Endothelial cell of umbilical vein (primary cell): Measurements from ENCODE around the gene RPL34. TPM values are rescaled to one million over a fixed set of nuclear protein-coding genes. Genes with fewer than 3 reads are reported as not detected.

Source experiments
- BruUV-seq: library from RNA; stranded (reverse); fragments of 400-500 nt; replicated peaks from 2 replicates; lab custom pipeline; 2021; lab: Mats Ljungman, UMichigan
- CTCF ChIA-PET: fragments of 300-600, 350-600 bp; sonication (Branson Sonifier 250); formaldehyde crosslinking; loops from one replicate; lab custom pipeline; 2021; ENCODE audit warnings: antibody characterized with exemption, inconsistent platforms; lab: Charles Lee
- POLR2A ChIA-PET: fragments of 300-600, 350-600 bp; sonication (Branson Sonifier 250); formaldehyde crosslinking; loops from one replicate; lab custom pipeline; 2021; ENCODE audit warnings: antibody characterized with exemption, inconsistent platforms; lab: Charles Lee
- DNase-seq: peaks from one replicate; pipeline ENCODE4 v3.0.0-alpha.2; 2011; ENCODE audit warnings: low read depth, low spot score
- FAIRE-seq: peaks from 2 replicates; lab custom pipeline; 2011; peaks lifted over from hg19 to GRCh38; lab: Jason Lieb, UNC
- H2AFZ ChIP-seq: 2 replicates; pipeline ENCODE4 v1.6.0; 2012; ENCODE audit warnings: low read depth, low read length, control low read depth, inconsistent platforms
- H3K27ac ChIP-seq: 2 replicates; pipeline ENCODE4 v1.5.1; 2011; ENCODE audit warnings: low read depth, mild to moderate bottlenecking, control low read depth, low read length, moderate library complexity; ENCODE audit not compliant: insufficient read depth
- H3K27me3 ChIP-seq, 2 experiments: 2 replicates each; pipeline versions ENCODE4 v1.6.0 to v1.6.1; 2011; ENCODE audit warnings: low read length in 2 of 2, mixed read lengths in 1 of 2; ENCODE audit not compliant: control insufficient read depth in 2 of 2, insufficient read depth in 2 of 2
- H3K36me3 ChIP-seq, 2 experiments: 2 replicates in 1 of 2; 3 replicates in 1 of 2; pipeline ENCODE4 v1.5.1; 2011; ENCODE audit warnings: low read length in 2 of 2, mild to moderate bottlenecking in 1 of 2, moderate library complexity in 1 of 2; ENCODE audit not compliant: control insufficient read depth in 2 of 2, insufficient read depth in 2 of 2; ENCODE audit errors: extremely low read depth in 1 of 2
- H3K4me1 ChIP-seq: 3 replicates; pipeline ENCODE4 v1.5.1; 2011; ENCODE audit warnings: mild to moderate bottlenecking, low read length; ENCODE audit not compliant: control insufficient read depth, insufficient read depth; ENCODE audit errors: extremely low read depth
- H3K4me2 ChIP-seq: 2 replicates; pipeline ENCODE4 v1.6.1; 2011; ENCODE audit warnings: low read length, control low read depth, mixed read lengths; ENCODE audit not compliant: insufficient read depth
- H3K4me3 ChIP-seq, 3 experiments: fragments of 200-600 bp in 1 of 3; sonication (generic), shearing (Covaris generic) in 1 of 3; replicated peaks in 1 of 3; 2 replicates each; pipeline ENCODE4 v1.5.1; 2011 to 2016; ENCODE audit warnings: control low read depth in 3 of 3, low read length in 3 of 3, mild to moderate bottlenecking in 2 of 3, inconsistent platforms in 1 of 3, low read depth in 1 of 3, moderate library complexity in 1 of 3; ENCODE audit not compliant: insufficient read depth in 1 of 3
- H3K79me2 ChIP-seq: 2 replicates; pipeline ENCODE4 v1.6.0; 2012; ENCODE audit warnings: low read length, inconsistent platforms; ENCODE audit not compliant: control insufficient read depth, insufficient read depth
- H3K9ac ChIP-seq: replicated peaks from 2 replicates; pipeline ENCODE3; 2011; ENCODE audit warnings: low read length, control low read depth; ENCODE audit not compliant: insufficient read depth; ENCODE audit errors: extremely low read depth
- H3K9me1 ChIP-seq: replicated peaks from 3 replicates; pipeline ENCODE4 v1.6.0; 2011; ENCODE audit warnings: mild to moderate bottlenecking, low read length; ENCODE audit not compliant: control insufficient read depth, insufficient read depth; ENCODE audit errors: extremely low read depth
- H3K9me3 ChIP-seq: replicated peaks from 2 replicates; pipeline ENCODE4 v1.5.1; 2012; ENCODE audit warnings: low read length, inconsistent platforms; ENCODE audit not compliant: control insufficient read depth, insufficient read depth
- H4K20me1 ChIP-seq: replicated peaks from 2 replicates; pipeline ENCODE3; 2011; ENCODE audit warnings: mild to moderate bottlenecking, low read length; ENCODE audit not compliant: control insufficient read depth, insufficient read depth; ENCODE audit errors: extremely low read depth
- EZH2 ChIP-seq: IDR thresholded peaks from 2 replicates; pipeline ENCODE4 v1.6.1; 2012; ENCODE audit warnings: borderline replicate concordance, low read depth, mild to moderate bottlenecking, moderate library complexity, low read length, inconsistent platforms; ENCODE audit not compliant: severe bottlenecking
- FOS ChIP-seq: IDR thresholded peaks from 2 replicates; pipeline ENCODE4 v1.6.1; 2011; ENCODE audit warnings: mild to moderate bottlenecking, low read length, moderate library complexity, borderline replicate concordance; ENCODE audit not compliant: insufficient read depth
- GATA2 ChIP-seq: IDR thresholded peaks from 2 replicates; pipeline ENCODE4 v1.7.0; 2011; ENCODE audit warnings: low read depth, mild to moderate bottlenecking, moderate library complexity, mixed read lengths, low read length; ENCODE audit not compliant: insufficient read length, insufficient read depth
- JUN ChIP-seq: IDR thresholded peaks from 2 replicates; pipeline ENCODE4 v1.6.1; 2011; ENCODE audit warnings: borderline replicate concordance, low read depth; ENCODE audit not compliant: insufficient read length, insufficient read depth
- MYC ChIP-seq: IDR thresholded peaks from one replicate; pipeline ENCODE4 v1.6.1; 2011; ENCODE audit warnings: mild to moderate bottlenecking, low read depth, low read length
- POLR2A ChIP-seq: IDR thresholded peaks from 2 replicates; pipeline ENCODE4 v1.6.1; 2012; ENCODE audit warnings: low read depth, mild to moderate bottlenecking, control low read depth, low read length
- POLR2AphosphoS5 ChIP-seq: IDR thresholded peaks from 2 replicates; pipeline ENCODE4 v1.6.1; 2012; ENCODE audit warnings: low read depth, mild to moderate bottlenecking, control low read depth, low read length, moderate library complexity; ENCODE audit not compliant: insufficient read depth
- dilution Hi-C: fragments of 300-500 bp; cut with MboI; formaldehyde crosslinking; loops from one replicate; pipeline ENCODE4 v1.15.0; 2019; ENCODE audit warnings: low sequenced_read_pairs; ENCODE audit not compliant: extremely low pct_ligation_motif_present
- intact Hi-C: fragments of 100-400 bp; cut with micrococcal nuclease; formaldehyde crosslinking; loops from one replicate; pipeline ENCODE4 v1.10.0; 2022
- polyA plus RNA-seq, 4 experiments: library from polyadenylated mRNA; depleted of rRNA in 3 of 4; stranded (reverse) in 3 of 4; unstranded in 1 of 4; fragments of >200 nt; gene quantifications; 2 replicates each; pipeline versions ENCODE4 v1.2.1 to v1.2.3, GENCODE V29; 2011 to 2012; ENCODE audit warnings: missing spikeins in 1 of 4
- total RNA-seq: library from RNA; stranded (reverse); gene quantifications from 2 replicates; pipeline ENCODE4 v1.2.3, GENCODE V29; 2021
- TF ChIP-seq, protein P1 (sequence below): IDR thresholded peaks from 2 replicates; pipeline ENCODE4 v1.6.1; 2011; ENCODE audit not compliant: insufficient read depth, insufficient read length
- TF ChIP-seq, protein P2 (sequence below), 2 donors: IDR thresholded peaks; 1 replicate in 1 of 2; 2 replicates in 1 of 2; pipeline ENCODE4 v1.5.1; 2011; ENCODE audit warnings: low read length in 2 of 2, mild to moderate bottlenecking in 2 of 2, moderate library complexity in 2 of 2, control low read depth in 1 of 2, inconsistent platforms in 1 of 2, low read depth in 1 of 2; ENCODE audit not compliant: insufficient read depth in 1 of 2; ENCODE audit errors: extremely low read depth in 1 of 2

RPL34 gene
- total and polyA plus RNA-seq, 2 donors (not counting 3 experiments of a cell fraction or from before 2014, with no cell fraction given), result 1,114 to 2,397 TPM

DNA sequence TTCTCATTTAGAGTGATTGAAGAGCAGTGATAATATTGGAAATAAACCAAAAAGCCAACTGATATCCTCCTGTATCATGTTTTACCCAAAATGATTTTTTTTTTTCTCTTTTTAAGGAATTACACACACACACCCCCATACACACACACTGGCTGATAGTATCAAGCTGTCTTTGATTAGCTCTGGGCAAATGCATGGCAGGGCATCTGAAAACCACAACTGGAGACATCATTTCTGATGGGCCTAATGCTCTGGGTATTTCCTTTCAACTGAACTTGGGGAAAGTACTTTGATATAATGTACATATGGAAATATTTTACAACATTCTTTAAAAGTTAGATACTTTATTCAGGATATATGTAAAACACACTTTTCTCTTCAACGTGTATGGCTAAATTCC is 15.9 kb downstream of the RPL34 start:
- no peak for TF ChIP-seq JUN
- no peak for TF ChIP-seq EZH2
- no peak for TF ChIP-seq MYC
- no peak for TF ChIP-seq POLR2A
- no peak for TF ChIP-seq GATA2
- TF ChIP-seq, protein P1, sequence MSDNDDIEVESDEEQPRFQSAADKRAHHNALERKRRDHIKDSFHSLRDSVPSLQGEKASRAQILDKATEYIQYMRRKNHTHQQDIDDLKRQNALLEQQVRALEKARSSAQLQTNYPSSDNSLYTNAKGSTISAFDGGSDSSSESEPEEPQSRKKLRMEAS, result no peak
- no peak for TF ChIP-seq FOS
- TF ChIP-seq POLR2AphosphoS5, result no peak
- TF ChIP-seq, protein P2, sequence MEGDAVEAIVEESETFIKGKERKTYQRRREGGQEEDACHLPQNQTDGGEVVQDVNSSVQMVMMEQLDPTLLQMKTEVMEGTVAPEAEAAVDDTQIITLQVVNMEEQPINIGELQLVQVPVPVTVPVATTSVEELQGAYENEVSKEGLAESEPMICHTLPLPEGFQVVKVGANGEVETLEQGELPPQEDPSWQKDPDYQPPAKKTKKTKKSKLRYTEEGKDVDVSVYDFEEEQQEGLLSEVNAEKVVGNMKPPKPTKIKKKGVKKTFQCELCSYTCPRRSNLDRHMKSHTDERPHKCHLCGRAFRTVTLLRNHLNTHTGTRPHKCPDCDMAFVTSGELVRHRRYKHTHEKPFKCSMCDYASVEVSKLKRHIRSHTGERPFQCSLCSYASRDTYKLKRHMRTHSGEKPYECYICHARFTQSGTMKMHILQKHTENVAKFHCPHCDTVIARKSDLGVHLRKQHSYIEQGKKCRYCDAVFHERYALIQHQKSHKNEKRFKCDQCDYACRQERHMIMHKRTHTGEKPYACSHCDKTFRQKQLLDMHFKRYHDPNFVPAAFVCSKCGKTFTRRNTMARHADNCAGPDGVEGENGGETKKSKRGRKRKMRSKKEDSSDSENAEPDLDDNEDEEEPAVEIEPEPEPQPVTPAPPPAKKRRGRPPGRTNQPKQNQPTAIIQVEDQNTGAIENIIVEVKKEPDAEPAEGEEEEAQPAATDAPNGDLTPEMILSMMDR (IDR thresholded peaks at IDR 0.05; ENCODE audit: extremely low read depth in 1 of 2, insufficient read depth in 1 of 2, low read depth in 1 of 2, low read length in 2 of 2), result no peak
- Histone ChIP-seq H3K9me1 (no peaks in the 10 kb centered on the region), H3K4me3 (no peak overlapping the region), H3K27me3 (no peaks in the 10 kb centered on the region), H3K9ac (no peak overlapping the region), H3K36me3 (peaks cover 4 to 10% of the 10 kb centered on the region in 2 experiments), H3K79me2 (no peaks in the 10 kb centered on the region), H3K9me3 (no peaks in the 10 kb centered on the region), H3K4me2 (no peak overlapping the region), H3K27ac (no peak overlapping the region), H4K20me1 (no peaks in the 10 kb centered on the region), H2AFZ (no peak overlapping the region), H3K4me1 (no peaks in the 10 kb centered on the region)
- FAIRE-seq (no peak), DNase-seq (no peak)
- intact Hi-C loops (no loop called here), dilution Hi-C loops (no loop called here)
- ChIA-PET CTCF (no interaction called here), POLR2A (no interaction called here)
- BruUV-seq, result no TSS peak
